HepG2 (cell line): ENCODE measurements around the gene SHQ1. TPM values are rescaled to one million over a fixed set of nuclear protein-coding genes. Genes with fewer than 3 reads are reported as not detected.

Experiments
- ATAC-seq: fragments of 200-7000 bp; cut with Tn5 transposase; 3 replicates; pipeline ENCODE4 v1.9.1; 2020; ENCODE audit warnings: mild to moderate bottlenecking, moderate library complexity
- BruUV-seq: library from RNA; stranded (reverse); fragments of 400-500 nt; replicated peaks from 2 replicates; lab custom pipeline; 2021; lab: Mats Ljungman, UMichigan
- CTCF ChIA-PET: fragments of 300-600 bp; formaldehyde crosslinking; extraction: SDS; loops from one replicate; lab custom pipeline; 2021; ENCODE audit warnings: low total read pairs, inconsistent platforms, low intra/inter-chr PET ratio; lab: Yijun Ruan, JAX
- POLR2A ChIA-PET: fragments of 350-600 bp; sonication (Branson Sonifier 250); formaldehyde crosslinking; loops from one replicate; lab custom pipeline; 2020; ENCODE audit warnings: antibody characterized with exemption, inconsistent platforms; lab: Yijun Ruan, JAX
- DNase-seq: peaks from one replicate; pipeline ENCODE4 v3.0.0-alpha.2; 2015; ENCODE audit warnings: low spot score
- FAIRE-seq: peaks from 3 replicates; lab custom pipeline; 2011; peaks lifted over from hg19 to GRCh38; lab: Jason Lieb, UNC
- H2AFZ ChIP-seq: one replicate; pipeline ENCODE4 v1.6.1; 2011; ENCODE audit warnings: low read length, inconsistent platforms
- H3K27ac ChIP-seq: fragments of 300-600 bp; 3 replicates; pipeline ENCODE4 v1.8.0; 2011; ENCODE audit warnings: mixed run types, mild to moderate bottlenecking, mixed read lengths, low read length, inconsistent platforms; ENCODE audit not compliant: insufficient read depth; ENCODE audit errors: extremely low read length
- H3K27me3 ChIP-seq, 2 experiments: fragments of 200-600 bp in 1 of 2; 2 replicates in 1 of 2; 3 replicates in 1 of 2; pipeline versions ENCODE4 v1.6.0 to v1.8.0; 2011; ENCODE audit warnings: low read length in 2 of 2, mild to moderate bottlenecking in 2 of 2, moderate library complexity in 2 of 2, inconsistent platforms in 1 of 2; ENCODE audit not compliant: insufficient read depth in 2 of 2, control insufficient read depth in 1 of 2
- H3K36me3 ChIP-seq, 2 experiments: fragments of 200-600 bp in 1 of 2; replicated peaks in 1 of 2; 2 replicates in 1 of 2; 3 replicates in 1 of 2; pipeline versions ENCODE4 v1.5.1 to v1.8.0; 2011; ENCODE audit warnings: low read length in 2 of 2, inconsistent platforms in 1 of 2; ENCODE audit not compliant: insufficient read depth in 2 of 2, control insufficient read depth in 1 of 2
- H3K4me1 ChIP-seq: 2 replicates; pipeline ENCODE4 v1.5.1; 2012; ENCODE audit warnings: low read length, inconsistent platforms; ENCODE audit not compliant: insufficient read depth
- H3K4me2 ChIP-seq: 2 replicates; pipeline ENCODE4 v1.6.0; 2011; ENCODE audit warnings: low read depth, low read length, inconsistent platforms
- H3K4me3 ChIP-seq, 3 experiments: fragments of 200-600 bp in 1 of 3; sonication (generic), shearing (Covaris generic) in 1 of 3; replicated peaks in 1 of 3; 2 replicates each; pipeline ENCODE4 v1.5.1; 2011 to 2016; ENCODE audit warnings: low read length in 3 of 3, inconsistent platforms in 2 of 3, low read depth in 2 of 3, mild to moderate bottlenecking in 2 of 3, control low read depth in 1 of 3, mixed read lengths in 1 of 3; ENCODE audit not compliant: insufficient read depth in 1 of 3
- H3K79me2 ChIP-seq: one replicate; pipeline ENCODE4 v1.6.1; 2011; ENCODE audit warnings: low read length, inconsistent platforms; ENCODE audit not compliant: insufficient read depth
- H3K9ac ChIP-seq: 2 replicates; pipeline ENCODE4 v1.6.0; 2011; ENCODE audit warnings: mild to moderate bottlenecking, low read depth, low read length, inconsistent platforms; ENCODE audit not compliant: insufficient read depth
- H3K9me3 ChIP-seq: 2 replicates; pipeline ENCODE4 v1.5.1; 2012; ENCODE audit warnings: mild to moderate bottlenecking, low read length
- H4K20me1 ChIP-seq: 2 replicates; pipeline ENCODE4 v1.6.0; 2011; ENCODE audit warnings: inconsistent platforms, mild to moderate bottlenecking, low read length, moderate library complexity; ENCODE audit not compliant: insufficient read depth
- HES4 ChIP-seq: sonication (generic); formaldehyde crosslinking; IDR thresholded peaks from 2 replicates; pipeline ENCODE4 v1.9.0; 2021; ENCODE audit warnings: mild to moderate bottlenecking, missing genetic modification reagents, borderline replicate concordance
- ISL2 ChIP-seq: sonication (generic); formaldehyde crosslinking; IDR thresholded peaks from 2 replicates; pipeline ENCODE4 v1.5.0; 2020; ENCODE audit warnings: missing genetic modification reagents
- NFE2L1 ChIP-seq: sonication (generic); formaldehyde crosslinking; IDR thresholded peaks from 2 replicates; pipeline ENCODE4 v1.4.0; 2020; ENCODE audit warnings: missing genetic modification reagents, mild to moderate bottlenecking, borderline replicate concordance
- PHF21A ChIP-seq: sonication (generic); formaldehyde crosslinking; IDR thresholded peaks from 2 replicates; pipeline ENCODE4 v1.5.0; 2020; ENCODE audit warnings: mild to moderate bottlenecking, missing genetic modification reagents
- SKI ChIP-seq: fragments of 450-650 bp; IDR thresholded peaks from one replicate; pipeline ENCODE4 v1.6.1; 2018; ENCODE audit warnings: mild to moderate bottlenecking; ENCODE audit not compliant: partially characterized antibody
- SRSF4 ChIP-seq: fragments of 200-400 bp; formaldehyde crosslinking; IDR thresholded peaks from one replicate; pipeline ENCODE4 v1.6.1; 2018; ENCODE audit warnings: mild to moderate bottlenecking, low read depth, low read length, moderate library complexity; ENCODE audit not compliant: poor library complexity, severe bottlenecking
- TBL1XR1 ChIP-seq: fragments of 150-350 bp; IDR thresholded peaks from 2 replicates; pipeline ENCODE4 v1.6.1; 2014; ENCODE audit warnings: borderline replicate concordance, low read length; ENCODE audit not compliant: partially characterized antibody
- ZKSCAN8 ChIP-seq: IDR thresholded peaks from 2 replicates; pipeline ENCODE4 v1.6.1; 2016; ENCODE audit warnings: borderline replicate concordance, missing genetic modification reagents, missing compliant biosample characterization
- ZNF296 ChIP-seq: sonication (generic); formaldehyde crosslinking; conservative IDR thresholded peaks from 2 replicates; pipeline ENCODE4 v1.5.0; 2020; ENCODE audit warnings: mild to moderate bottlenecking, missing genetic modification reagents
- ZNF660 ChIP-seq: sonication (generic); formaldehyde crosslinking; IDR thresholded peaks from 2 replicates; pipeline ENCODE4 v1.5.1; 2020; ENCODE audit warnings: mild to moderate bottlenecking, low read depth, missing genetic modification reagents, borderline replicate concordance
- WGBS: methylation state at CpG from one replicate; pipeline ENCODE4 v1.1.6; 2017; ENCODE audit warnings: low lambda C conversion rate; 5-methylcytosine and 5-hydroxymethylcytosine counted together
- in situ Hi-C: cut with HindIII; loops from 2 replicates; pipeline ENCODE4 v1.10.0; 2017; ENCODE audit warnings: low pct_unique_long_range_greater_than_20kb; ENCODE audit not compliant: extremely low pct_ligation_motif_present
- intact Hi-C: fragments of 100-400 bp; cut with micrococcal nuclease; formaldehyde crosslinking; loops from one replicate; pipeline ENCODE4 v1.10.0; 2022; ENCODE audit not compliant: unreplicated experiment
- polyA plus RNA-seq, 8 experiments: library from polyadenylated mRNA; depleted of rRNA in 3 of 8; stranded (reverse) in 7 of 8; unstranded in 1 of 8; fragments of >200 nt; fragmentation: Illumina TruSeq in 4 of 8; extraction: Trizol in 4 of 8; gene quantifications; 2 replicates each; pipeline versions ENCODE4 v1.2.1 to v1.2.3, GENCODE V29; 2011 to 2016; ENCODE audit warnings: low read depth in 4 of 8, missing spikeins in 1 of 8, mixed read lengths in 1 of 8; ENCODE audit not compliant: insufficient read depth in 1 of 8
- total RNA-seq, 5 experiments: library from RNA; depleted of rRNA; stranded (reverse); fragments of >200 nt; fragmentation: Illumina TruSeq; extraction: Trizol; gene quantifications; 2 replicates each; pipeline ENCODE4 v1.2.3, GENCODE V29; 2016; ENCODE audit warnings: low read depth in 1 of 5
- TF ChIP-seq, protein P1 (sequence below): sonication (generic); formaldehyde crosslinking; IDR thresholded peaks from 2 replicates; pipeline ENCODE4 v1.8.0; 2022; ENCODE audit warnings: mild to moderate bottlenecking, missing genetic modification reagents, moderate library complexity
- TF ChIP-seq, protein P2 (sequence below): IDR thresholded peaks from 2 replicates; pipeline ENCODE4 v1.6.1; 2016; ENCODE audit warnings: missing compliant biosample characterization, missing genetic modification reagents, borderline replicate concordance
- TF ChIP-seq, protein P3 (sequence below): sonication (generic); formaldehyde crosslinking; IDR thresholded peaks from 2 replicates; pipeline ENCODE4 v1.8.0; 2022; ENCODE audit warnings: mild to moderate bottlenecking, missing genetic modification reagents
- TF ChIP-seq, protein P4 (sequence below): sonication (generic); formaldehyde crosslinking; IDR thresholded peaks from 2 replicates; pipeline ENCODE4 v1.5.0; 2020; ENCODE audit warnings: missing genetic modification reagents
- TF ChIP-seq, protein P5 (sequence below), 2 experiments: IDR thresholded peaks; 2 replicates each; pipeline ENCODE4 v1.6.1; 2011 to 2012; ENCODE audit warnings: low read length in 2 of 2, borderline replicate concordance in 1 of 2, low read depth in 1 of 2, mild to moderate bottlenecking in 1 of 2, moderate library complexity in 1 of 2

SHQ1 gene
- total and polyA plus RNA-seq, 2 of the 13 experiments (the other 11 are each of a cell fraction or from before 2014, with no cell fraction given) = 5.5 to 20.3 TPM

DNA sequence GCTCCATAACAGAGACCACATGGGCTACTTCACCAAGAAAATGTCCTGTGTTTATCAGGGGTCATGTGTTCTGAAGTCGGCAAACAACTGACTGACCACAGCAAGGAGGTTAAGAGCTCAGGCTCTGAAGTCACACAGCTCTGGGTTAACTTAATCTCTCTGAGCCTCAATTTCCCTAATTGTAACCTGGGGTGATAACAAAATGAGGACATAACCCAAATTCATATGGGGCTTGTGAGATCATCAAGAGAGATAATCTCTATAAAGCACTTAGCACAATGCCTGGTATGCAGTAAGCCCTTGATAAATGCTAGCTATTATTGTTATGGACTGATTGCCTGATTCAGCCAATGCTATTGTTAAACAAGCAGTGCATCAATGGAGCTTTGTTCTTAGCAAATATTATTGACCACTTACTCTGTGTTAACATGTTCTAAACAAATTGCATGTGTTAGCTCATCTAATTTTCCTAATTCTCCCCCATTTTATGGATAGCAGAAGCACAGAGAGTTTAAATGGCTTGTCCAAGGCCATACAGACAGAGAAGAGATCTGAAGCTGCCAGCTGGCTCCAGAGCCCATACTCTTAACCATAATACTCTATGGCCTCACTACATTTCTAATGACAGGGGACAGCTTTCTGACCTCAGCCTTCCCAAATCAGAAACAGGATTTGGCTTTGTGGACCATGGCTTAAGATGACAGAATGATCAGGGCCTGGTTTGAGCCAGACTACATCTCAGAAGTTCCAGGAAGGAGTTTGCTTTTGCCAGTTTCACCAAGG lies 78.3 kb downstream of the SHQ1 start:
- POLR2A ChIA-PET = no interaction called here
- BruUV-seq = no TSS peak
- 86% methylated on average over 1 of the region's 1 CpG for WGBS
- Histone ChIP-seq H3K9ac (no peak overlapping the region), H3K9me3 (no peaks in the 10 kb centered on the region), H3K27ac (no peak overlapping the region), H3K4me2 (no peak overlapping the region), H3K79me2 (no peaks in the 10 kb centered on the region), H3K27me3 (no peaks in the 10 kb centered on the region), H4K20me1 (no peaks in the 10 kb centered on the region), H3K4me1 (no peaks in the 10 kb centered on the region), H3K4me3 (no peak overlapping the region), H2AFZ (no peak overlapping the region), H3K36me3 (0 out of 5 replicates have a peak, but pooled peaks cover 0 to 6% of the 10 kb centered on the region in 2 experiments)
- in situ Hi-C loops (no loop called here), intact Hi-C loops (no loop called here)
- no peak for DNase-seq
- no peak for ATAC-seq
- FAIRE-seq = no peak
- CTCF ChIA-PET = no interaction called here
- TF ChIP-seq NFE2L1 = no peak
- no peak for TF ChIP-seq TBL1XR1
- no peak for TF ChIP-seq PHF21A (CRISPR knock-in tag)
- TF ChIP-seq SRSF4 = no peak
- TF ChIP-seq SKI = no peak
- TF ChIP-seq, protein P1, sequence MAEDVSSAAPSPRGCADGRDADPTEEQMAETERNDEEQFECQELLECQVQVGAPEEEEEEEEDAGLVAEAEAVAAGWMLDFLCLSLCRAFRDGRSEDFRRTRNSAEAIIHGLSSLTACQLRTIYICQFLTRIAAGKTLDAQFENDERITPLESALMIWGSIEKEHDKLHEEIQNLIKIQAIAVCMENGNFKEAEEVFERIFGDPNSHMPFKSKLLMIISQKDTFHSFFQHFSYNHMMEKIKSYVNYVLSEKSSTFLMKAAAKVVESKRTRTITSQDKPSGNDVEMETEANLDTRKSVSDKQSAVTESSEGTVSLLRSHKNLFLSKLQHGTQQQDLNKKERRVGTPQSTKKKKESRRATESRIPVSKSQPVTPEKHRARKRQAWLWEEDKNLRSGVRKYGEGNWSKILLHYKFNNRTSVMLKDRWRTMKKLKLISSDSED (CRISPR knock-in tag) = no peak
- no peak for TF ChIP-seq HES4 (CRISPR knock-in tag)
- TF ChIP-seq, protein P2, sequence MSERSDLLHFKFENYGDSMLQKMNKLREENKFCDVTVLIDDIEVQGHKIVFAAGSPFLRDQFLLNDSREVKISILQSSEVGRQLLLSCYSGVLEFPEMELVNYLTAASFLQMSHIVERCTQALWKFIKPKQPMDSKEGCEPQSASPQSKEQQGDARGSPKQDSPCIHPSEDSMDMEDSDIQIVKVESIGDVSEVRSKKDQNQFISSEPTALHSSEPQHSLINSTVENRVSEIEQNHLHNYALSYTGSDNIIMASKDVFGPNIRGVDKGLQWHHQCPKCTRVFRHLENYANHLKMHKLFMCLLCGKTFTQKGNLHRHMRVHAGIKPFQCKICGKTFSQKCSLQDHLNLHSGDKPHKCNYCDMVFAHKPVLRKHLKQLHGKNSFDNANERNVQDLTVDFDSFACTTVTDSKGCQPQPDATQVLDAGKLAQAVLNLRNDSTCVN (CRISPR knock-in tag) = no peak
- TF ChIP-seq ZNF660 (CRISPR knock-in tag) = no peak
- TF ChIP-seq, protein P3, sequence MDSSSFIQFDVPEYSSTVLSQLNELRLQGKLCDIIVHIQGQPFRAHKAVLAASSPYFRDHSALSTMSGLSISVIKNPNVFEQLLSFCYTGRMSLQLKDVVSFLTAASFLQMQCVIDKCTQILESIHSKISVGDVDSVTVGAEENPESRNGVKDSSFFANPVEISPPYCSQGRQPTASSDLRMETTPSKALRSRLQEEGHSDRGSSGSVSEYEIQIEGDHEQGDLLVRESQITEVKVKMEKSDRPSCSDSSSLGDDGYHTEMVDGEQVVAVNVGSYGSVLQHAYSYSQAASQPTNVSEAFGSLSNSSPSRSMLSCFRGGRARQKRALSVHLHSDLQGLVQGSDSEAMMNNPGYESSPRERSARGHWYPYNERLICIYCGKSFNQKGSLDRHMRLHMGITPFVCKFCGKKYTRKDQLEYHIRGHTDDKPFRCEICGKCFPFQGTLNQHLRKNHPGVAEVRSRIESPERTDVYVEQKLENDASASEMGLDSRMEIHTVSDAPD (CRISPR knock-in tag) = no peak
- no peak for TF ChIP-seq ZKSCAN8 (CRISPR knock-in tag)
- TF ChIP-seq, protein P4, sequence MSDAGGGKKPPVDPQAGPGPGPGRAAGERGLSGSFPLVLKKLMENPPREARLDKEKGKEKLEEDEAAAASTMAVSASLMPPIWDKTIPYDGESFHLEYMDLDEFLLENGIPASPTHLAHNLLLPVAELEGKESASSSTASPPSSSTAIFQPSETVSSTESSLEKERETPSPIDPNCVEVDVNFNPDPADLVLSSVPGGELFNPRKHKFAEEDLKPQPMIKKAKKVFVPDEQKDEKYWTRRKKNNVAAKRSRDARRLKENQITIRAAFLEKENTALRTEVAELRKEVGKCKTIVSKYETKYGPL (CRISPR knock-in tag) = no peak
- no peak for TF ChIP-seq ISL2 (CRISPR knock-in tag)
- TF ChIP-seq, protein P5, sequence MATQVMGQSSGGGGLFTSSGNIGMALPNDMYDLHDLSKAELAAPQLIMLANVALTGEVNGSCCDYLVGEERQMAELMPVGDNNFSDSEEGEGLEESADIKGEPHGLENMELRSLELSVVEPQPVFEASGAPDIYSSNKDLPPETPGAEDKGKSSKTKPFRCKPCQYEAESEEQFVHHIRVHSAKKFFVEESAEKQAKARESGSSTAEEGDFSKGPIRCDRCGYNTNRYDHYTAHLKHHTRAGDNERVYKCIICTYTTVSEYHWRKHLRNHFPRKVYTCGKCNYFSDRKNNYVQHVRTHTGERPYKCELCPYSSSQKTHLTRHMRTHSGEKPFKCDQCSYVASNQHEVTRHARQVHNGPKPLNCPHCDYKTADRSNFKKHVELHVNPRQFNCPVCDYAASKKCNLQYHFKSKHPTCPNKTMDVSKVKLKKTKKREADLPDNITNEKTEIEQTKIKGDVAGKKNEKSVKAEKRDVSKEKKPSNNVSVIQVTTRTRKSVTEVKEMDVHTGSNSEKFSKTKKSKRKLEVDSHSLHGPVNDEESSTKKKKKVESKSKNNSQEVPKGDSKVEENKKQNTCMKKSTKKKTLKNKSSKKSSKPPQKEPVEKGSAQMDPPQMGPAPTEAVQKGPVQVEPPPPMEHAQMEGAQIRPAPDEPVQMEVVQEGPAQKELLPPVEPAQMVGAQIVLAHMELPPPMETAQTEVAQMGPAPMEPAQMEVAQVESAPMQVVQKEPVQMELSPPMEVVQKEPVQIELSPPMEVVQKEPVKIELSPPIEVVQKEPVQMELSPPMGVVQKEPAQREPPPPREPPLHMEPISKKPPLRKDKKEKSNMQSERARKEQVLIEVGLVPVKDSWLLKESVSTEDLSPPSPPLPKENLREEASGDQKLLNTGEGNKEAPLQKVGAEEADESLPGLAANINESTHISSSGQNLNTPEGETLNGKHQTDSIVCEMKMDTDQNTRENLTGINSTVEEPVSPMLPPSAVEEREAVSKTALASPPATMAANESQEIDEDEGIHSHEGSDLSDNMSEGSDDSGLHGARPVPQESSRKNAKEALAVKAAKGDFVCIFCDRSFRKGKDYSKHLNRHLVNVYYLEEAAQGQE (IDR thresholded peaks at IDR 0.05; ENCODE audit: borderline replicate concordance in 1 of 2, low read depth in 1 of 2, low read length in 2 of 2) = no peak
- no peak for TF ChIP-seq ZNF296
